ENCODE measurements around the gene DIAPH3. TPM values are rescaled to one million over a fixed set of nuclear protein-coding genes. Genes with fewer than 3 reads are reported as not detected.

Gene DIAPH3
- total RNA-seq, 4 donors from 2014 or later, result 0.20 to 0.30 TPM; not detected in 2

- Histone ChIP-seq H3K4me1 (no peaks in the 10 kb centered on the region), H3K27me3 (no peaks in the 10 kb centered on the region), H3K4me3 (no peak overlapping the region), H3K9me3 (no peaks in the 10 kb centered on the region), H3K36me3 (no peaks in the 10 kb centered on the region), H3K27ac (no peak overlapping the region)
- 73% methylated on average over 2 of the region's 2 CpGs for WGBS, 2 donors
- DNase-seq (ENCODE audit: low spot score in 2 of 2), result no peak
- TF ChIP-seq EP300 (IDR thresholded peaks at IDR 0.05) (no peak), CTCF (IDR thresholded peaks at IDR 0.05) (no peak), POLR2A (IDR thresholded peaks at IDR 0.05) (no peak)
These were observed 491.8 kb downstream of the DIAPH3 start for GRCh38 chr13:59671881-59672280.

- WGBS, 2 donors, result 41 to 46% methylated on average over 7 of the region's 7 CpGs
These were observed 497.2 kb downstream of the DIAPH3 start for GRCh38 chr13:59666504-59666903.

GRCh38 chr13:59665732-59666131 lies 498.0 kb downstream of the DIAPH3 start:
- no peak overlapping the region for H3K4me3 ChIP-seq
- 46 to 69% methylated on average over 3 of the region's 3 CpGs for WGBS, 2 donors
- no peaks in the 10 kb centered on the region for H3K27me3 ChIP-seq
- no peak for TF ChIP-seq CTCF (IDR thresholded peaks at IDR 0.05)
- no peak for TF ChIP-seq POLR2A (IDR thresholded peaks at IDR 0.05)
- no peak for TF ChIP-seq EP300 (IDR thresholded peaks at IDR 0.05)
- no peaks in the 10 kb centered on the region for H3K9me3 ChIP-seq
- no peak for DNase-seq (ENCODE audit: low spot score in 2 of 2)
- no peak overlapping the region for H3K27ac ChIP-seq
- H3K36me3 ChIP-seq, result no peaks in the 10 kb centered on the region
- peaks cover 0 to 5% (median 0%) of the 10 kb centered on the region in 4 donors for H3K4me1 ChIP-seq

More at GRCh38 chr13:59666504-59666903, 497.2 kb downstream of the DIAPH3 start:
- DNase-seq (ENCODE audit: low spot score in 2 of 2), result no peak
- H3K9me3 ChIP-seq, result no peaks in the 10 kb centered on the region
- H3K36me3 ChIP-seq, result no peaks in the 10 kb centered on the region
- TF ChIP-seq POLR2A (IDR thresholded peaks at IDR 0.05), result no peak
- TF ChIP-seq EP300 (IDR thresholded peaks at IDR 0.05), result peak in 1 of 2 donors; percentile 44
- H3K27ac ChIP-seq, result no peak overlapping the region
- no peaks in the 10 kb centered on the region for H3K27me3 ChIP-seq
- H3K4me1 ChIP-seq, result peaks cover 0 to 5% (median 0%) of the 10 kb centered on the region in 4 donors
- H3K4me3 ChIP-seq, result no peak overlapping the region

- Histone ChIP-seq H3K36me3 (no peaks in the 10 kb centered on the region), H3K9me3 (no peaks in the 10 kb centered on the region), H3K4me3 (no peak overlapping the region), H3K27ac (no peak overlapping the region), H3K4me1 (peaks cover 0 to 5% (median 0%) of the 10 kb centered on the region in 4 donors), H3K27me3 (no peaks in the 10 kb centered on the region)
- WGBS, 2 donors, result 57 to 60% methylated on average over 1 of the region's 1 CpG
- no peak for TF ChIP-seq POLR2A (IDR thresholded peaks at IDR 0.05)
- TF ChIP-seq CTCF (IDR thresholded peaks at IDR 0.05), result no peak
- TF ChIP-seq EP300 (IDR thresholded peaks at IDR 0.05), result no peak
- no peak for DNase-seq (ENCODE audit: low spot score in 2 of 2)
These were observed 498.5 kb downstream of the DIAPH3 start for GRCh38 chr13:59665184-59665583.

- no peak overlapping the region for H3K27ac ChIP-seq
- 65 to 73% methylated on average over 8 of the region's 8 CpGs for WGBS, 2 donors
These were observed 499.1 kb downstream of the DIAPH3 start for GRCh38 chr13:59664586-59664985.

More at GRCh38 chr13:59664586-59664985, 499.1 kb downstream of the DIAPH3 start:
- H3K9me3 ChIP-seq, result no peaks in the 10 kb centered on the region
- H3K27me3 ChIP-seq, result no peaks in the 10 kb centered on the region
- H3K4me1 ChIP-seq, result peaks cover 0 to 5% (median 0%) of the 10 kb centered on the region in 4 donors
- DNase-seq (ENCODE audit: low spot score in 2 of 2), result no peak
- TF ChIP-seq CTCF (IDR thresholded peaks at IDR 0.05) (no peak), POLR2A (IDR thresholded peaks at IDR 0.05) (no peak), EP300 (IDR thresholded peaks at IDR 0.05) (no peak)
- no peaks in the 10 kb centered on the region for H3K36me3 ChIP-seq
- no peak overlapping the region for H3K4me3 ChIP-seq
